Forelimb muscle (tissue), 1 donor: ENCODE measurements around the gene MYO1F. TPM values are rescaled to one million over a fixed set of nuclear protein-coding genes. Genes with fewer than 3 reads are reported as not detected.

Source experiments
- polyA plus RNA-seq: library from polyadenylated mRNA; unstranded; fragments of 120-200 nt; gene quantifications from one replicate; pipeline ENCODE4 v1.2.1, GENCODE V29; 2013; ENCODE audit not compliant: insufficient read length

MYO1F gene
- polyA plus RNA-seq, 1 donor: 6.7 TPM

Other genes with a start within 250 kb of the MYO1F start
- 10.3 TPM for gene KANK3, start 234.2 kb downstream of the MYO1F start, polyA plus RNA-seq
- gene ANGPTL4, start 213.3 kb downstream of the MYO1F start, polyA plus RNA-seq: 1.5 TPM
- 69.6 TPM for gene RAB11B, start 187.1 kb downstream of the MYO1F start, polyA plus RNA-seq
- 14.9 TPM for gene MARCHF2, start 164.1 kb downstream of the MYO1F start, polyA plus RNA-seq
- gene HNRNPM, start 132.5 kb downstream of the MYO1F start, polyA plus RNA-seq: 170 TPM
- gene PRAM1, start 74.8 kb downstream of the MYO1F start, polyA plus RNA-seq: 2.2 TPM
- gene ZNF414, start 63.3 kb downstream of the MYO1F start, polyA plus RNA-seq: 13.8 TPM
- gene ADAMTS10, start 33.3 kb upstream of the MYO1F start, polyA plus RNA-seq: 25.0 TPM
- not detected for gene NFILZ, start 53.2 kb upstream of the MYO1F start, polyA plus RNA-seq
- not detected for gene ACTL9, start 121.4 kb upstream of the MYO1F start, polyA plus RNA-seq
- gene OR2Z1, start 144.2 kb upstream of the MYO1F start, polyA plus RNA-seq: not detected